SK-N-SH (cell line): ENCODE data around the gene FGD2. TPM values are rescaled to one million over a fixed set of nuclear protein-coding genes. Genes with fewer than 3 reads are reported as not detected.

Experiments used
- CTCF ChIA-PET: fragments of 300-600, 350-600 bp; formaldehyde crosslinking; extraction: SDS; loops from one replicate; lab custom pipeline; 2021; lab: Yijun Ruan, JAX
- POLR2A ChIA-PET: fragments of 350-600 bp; sonication (Branson Sonifier 250); formaldehyde crosslinking; extraction: SDS; loops from one replicate; lab custom pipeline; 2020; ENCODE audit warnings: antibody characterized with exemption, inconsistent platforms; lab: Yijun Ruan, JAX
- DNase-seq: peaks from one replicate; pipeline ENCODE4 v3.0.0; 2012
- H2AFZ ChIP-seq: fragments of 200-600 bp; sonication (generic); 2 replicates; pipeline ENCODE4 v1.8.1; 2016; ENCODE audit warnings: antibody characterized with exemption, mild to moderate bottlenecking, low read depth
- H3F3A ChIP-seq: fragments of 200-600 bp; sonication (generic); replicated peaks from 2 replicates; pipeline ENCODE3; 2016; ENCODE audit warnings: antibody characterized with exemption, mild to moderate bottlenecking; ENCODE audit not compliant: insufficient read depth
- H3K27ac ChIP-seq, 2 experiments: fragments of 200-500 bp in 1 of 2; fragments of 200-600 bp in 1 of 2; sonication (Bioruptor generic) in 1 of 2; sonication (generic), shearing (Covaris generic) in 1 of 2; 2 replicates each; pipeline versions ENCODE4 v1.5.1 to v1.6.1; 2014 to 2016; ENCODE audit warnings: low read depth in 2 of 2, inconsistent platforms in 1 of 2, low read length in 1 of 2, mild to moderate bottlenecking in 1 of 2, mixed read lengths in 1 of 2
- H3K27me3 ChIP-seq: fragments of 200-600 bp; sonication (generic), shearing (Covaris generic); 2 replicates; pipeline ENCODE4 v1.6.1; 2016; ENCODE audit warnings: mixed run types; ENCODE audit not compliant: insufficient read depth
- H3K36me3 ChIP-seq, 2 experiments: fragments of 200-500 bp in 1 of 2; fragments of 200-600 bp in 1 of 2; sonication (Bioruptor generic) in 1 of 2; sonication (generic) in 1 of 2; replicated peaks in 1 of 2; 2 replicates each; pipeline versions ENCODE3 to v1.5.1; 2014 to 2016; ENCODE audit warnings: low read length in 1 of 2, mild to moderate bottlenecking in 1 of 2; ENCODE audit not compliant: insufficient read depth in 2 of 2, control insufficient read depth in 1 of 2
- H3K4me1 ChIP-seq, 2 experiments: fragments of 200-500 bp in 1 of 2; fragments of 200-600 bp in 1 of 2; sonication (Bioruptor generic) in 1 of 2; sonication (generic), shearing (Covaris generic) in 1 of 2; 2 replicates each; pipeline versions ENCODE4 v1.5.1 to v1.6.1; 2014 to 2016; ENCODE audit warnings: low read depth in 1 of 2, low read length in 1 of 2, mixed run types in 1 of 2; ENCODE audit not compliant: insufficient read depth in 2 of 2, control insufficient read depth in 1 of 2
- H3K4me2 ChIP-seq: fragments of 200-600 bp; sonication (generic), shearing (Covaris generic); 2 replicates; pipeline ENCODE4 v1.6.1; 2017; ENCODE audit warnings: mixed run types
- H3K4me3 ChIP-seq, 2 experiments: fragments of 200-500 bp in 1 of 2; fragments of 200-600 bp in 1 of 2; sonication (Bioruptor generic) in 1 of 2; sonication (generic), shearing (Covaris generic) in 1 of 2; 2 replicates each; pipeline versions ENCODE4 v1.5.1 to v1.8.1; 2014 to 2016; ENCODE audit warnings: low read depth in 2 of 2, inconsistent platforms in 1 of 2, low read length in 1 of 2, mild to moderate bottlenecking in 1 of 2, mixed read lengths in 1 of 2, moderate library complexity in 1 of 2
- H3K79me2 ChIP-seq: fragments of 200-600 bp; sonication (generic); 2 replicates; pipeline ENCODE4 v1.8.1; 2017; ENCODE audit warnings: mild to moderate bottlenecking; ENCODE audit not compliant: insufficient read depth
- H3K9ac ChIP-seq: fragments of 200-600 bp; sonication (generic); 2 replicates; pipeline ENCODE4 v1.6.1; 2017; ENCODE audit warnings: mixed run types
- H3K9me2 ChIP-seq: fragments of 200-600 bp; sonication (generic); 2 replicates; pipeline ENCODE4 v1.6.1; 2017; ENCODE audit warnings: mixed run types
- H3K9me3 ChIP-seq: fragments of 200-600 bp; sonication (generic); 2 replicates; pipeline ENCODE4 v1.6.1; 2017; ENCODE audit warnings: mixed run types, mild to moderate bottlenecking, moderate library complexity
- H4K20me1 ChIP-seq: fragments of 200-600 bp; sonication (generic); 2 replicates; pipeline ENCODE4 v1.6.1; 2017; ENCODE audit warnings: mild to moderate bottlenecking, mixed run types; ENCODE audit not compliant: insufficient read depth
- ELF1 ChIP-seq: IDR thresholded peaks from 2 replicates; pipeline ENCODE4 v1.4.0; 2012
- EZH2phosphoT487 ChIP-seq: fragments of 200-600 bp; sonication (generic); IDR thresholded peaks from 2 replicates; pipeline ENCODE4 v1.6.1; 2017; ENCODE audit warnings: low read depth, mixed run types, mild to moderate bottlenecking, antibody characterized with exemption, moderate library complexity, borderline replicate concordance
- FOXJ3 ChIP-seq: sonication (generic); formaldehyde crosslinking; IDR thresholded peaks from 2 replicates; pipeline ENCODE4 v1.5.1; 2020; ENCODE audit warnings: mild to moderate bottlenecking, missing genetic modification reagents
- GATA2 ChIP-seq: sonication (generic); formaldehyde crosslinking; IDR thresholded peaks from 2 replicates; pipeline ENCODE4 v1.5.0; 2020; ENCODE audit warnings: mild to moderate bottlenecking, missing genetic modification reagents
- IRF3 ChIP-seq: fragments of 150-350 bp; IDR thresholded peaks from 2 replicates; pipeline ENCODE4 v1.6.1; 2016; ENCODE audit warnings: mild to moderate bottlenecking, low read depth, low read length
- JUND ChIP-seq: IDR thresholded peaks from 2 replicates; pipeline ENCODE4 v1.4.0; 2012
- RAD21 ChIP-seq: IDR thresholded peaks from 2 replicates; pipeline ENCODE4 v1.6.1; 2012; ENCODE audit warnings: mild to moderate bottlenecking, low read length
- TCF12 ChIP-seq: IDR thresholded peaks from 2 replicates; pipeline ENCODE4 v1.4.0; 2012
- ZBTB33 ChIP-seq: IDR thresholded peaks from 2 replicates; pipeline ENCODE4 v1.4.0; 2012; ENCODE audit warnings: low read depth, borderline replicate concordance
- WGBS: methylation state at CpG from one replicate; pipeline ENCODE4 v1.1.6; 2017; ENCODE audit warnings: low lambda C conversion rate; 5-methylcytosine and 5-hydroxymethylcytosine counted together
- polyA plus RNA-seq, 3 experiments: library from polyadenylated mRNA; depleted of rRNA; stranded (reverse); fragments of >200 nt; gene quantifications; 2 replicates each; pipeline ENCODE4 v1.2.3, GENCODE V29; 2012
- TF ChIP-seq, protein P1 (sequence below): fragments of 200-600 bp; sonication (generic); IDR thresholded peaks from 2 replicates; pipeline ENCODE4 v1.6.1; 2017; ENCODE audit warnings: antibody characterized with exemption, mild to moderate bottlenecking, moderate library complexity
- TF ChIP-seq, protein P2 (sequence below): IDR thresholded peaks from 2 replicates; pipeline ENCODE4 v1.6.1; 2012; ENCODE audit warnings: mild to moderate bottlenecking, low read depth, low read length, moderate library complexity
- TF ChIP-seq, protein P3 (sequence below): IDR thresholded peaks from 2 replicates; pipeline ENCODE4; 2012

Gene FGD2
- polyA plus RNA-seq, 1 of the 3 experiments (the other 2 are of a cell fraction): not detected

GRCh38 chr6:37004044-37004980, 1.1 kb upstream of the FGD2 start:
- Histone ChIP-seq H3F3A (no peaks in the 10 kb centered on the region), H3K9me2 (no peaks in the 10 kb centered on the region), H3K9me3 (no peaks in the 10 kb centered on the region), H3K79me2 (no peaks in the 10 kb centered on the region), H3K27ac (no peak overlapping the region), H4K20me1 (no peaks in the 10 kb centered on the region), H3K36me3 (no peaks in the 10 kb centered on the region), H3K27me3 (no peaks in the 10 kb centered on the region; the same call in 1 of the 2 replicates), H3K4me2 (no peak overlapping the region), H3K9ac (no peak overlapping the region), H3K4me3 (no peak overlapping the region), H3K4me1 (no peaks in the 10 kb centered on the region; a peak in 1 of 4 replicates), H2AFZ (no peak overlapping the region)
- ChIA-PET POLR2A (no interaction called here), CTCF (interaction anchor here (0.8 to 7.2 kb wide), 2 partner anchors 14 to 206 kb away, joined by 3 to 78 read pairs; no protein-coding TSS in a partner anchor)
- peak; percentile 55 for DNase-seq
- TF ChIP-seq ZBTB33 (no peak), IRF3 (no peak), FOXJ3 (CRISPR knock-in tag) (no peak)
- 77% methylated on average over 10 of the region's 11 CpGs for WGBS

- DNase-seq: no peak
- no peaks in the 10 kb centered on the region; a peak in 1 of 4 replicates for H3K4me1 ChIP-seq
- 89% methylated on average over 7 of the region's 13 CpGs for WGBS
- H3K27ac ChIP-seq: no peak overlapping the region
- ChIA-PET CTCF (interaction anchor here (1.7 to 7.2 kb wide), 3 partner anchors 12 to 23 kb away, joined by 7 to 78 read pairs (median 14); no protein-coding TSS in a partner anchor), POLR2A (no interaction called here)
- no peaks in the 10 kb centered on the region for H3F3A ChIP-seq
- no peak overlapping the region for H3K4me3 ChIP-seq
- no peaks in the 10 kb centered on the region; the same call in 1 of the 2 replicates for H3K27me3 ChIP-seq
- no peaks in the 10 kb centered on the region for H3K36me3 ChIP-seq
- H3K4me2 ChIP-seq: 0 out of 2 replicates have a peak overlapping the region, but pooled peaks have one; percentile 9
- H4K20me1 ChIP-seq: no peaks in the 10 kb centered on the region
- no peaks in the 10 kb centered on the region for H3K9me2 ChIP-seq
- no peaks in the 10 kb centered on the region for H3K9me3 ChIP-seq
- no peak overlapping the region for H2AFZ ChIP-seq
- H3K9ac ChIP-seq: no peak overlapping the region
- H3K79me2 ChIP-seq: no peaks in the 10 kb centered on the region
- TF ChIP-seq, protein P1, sequence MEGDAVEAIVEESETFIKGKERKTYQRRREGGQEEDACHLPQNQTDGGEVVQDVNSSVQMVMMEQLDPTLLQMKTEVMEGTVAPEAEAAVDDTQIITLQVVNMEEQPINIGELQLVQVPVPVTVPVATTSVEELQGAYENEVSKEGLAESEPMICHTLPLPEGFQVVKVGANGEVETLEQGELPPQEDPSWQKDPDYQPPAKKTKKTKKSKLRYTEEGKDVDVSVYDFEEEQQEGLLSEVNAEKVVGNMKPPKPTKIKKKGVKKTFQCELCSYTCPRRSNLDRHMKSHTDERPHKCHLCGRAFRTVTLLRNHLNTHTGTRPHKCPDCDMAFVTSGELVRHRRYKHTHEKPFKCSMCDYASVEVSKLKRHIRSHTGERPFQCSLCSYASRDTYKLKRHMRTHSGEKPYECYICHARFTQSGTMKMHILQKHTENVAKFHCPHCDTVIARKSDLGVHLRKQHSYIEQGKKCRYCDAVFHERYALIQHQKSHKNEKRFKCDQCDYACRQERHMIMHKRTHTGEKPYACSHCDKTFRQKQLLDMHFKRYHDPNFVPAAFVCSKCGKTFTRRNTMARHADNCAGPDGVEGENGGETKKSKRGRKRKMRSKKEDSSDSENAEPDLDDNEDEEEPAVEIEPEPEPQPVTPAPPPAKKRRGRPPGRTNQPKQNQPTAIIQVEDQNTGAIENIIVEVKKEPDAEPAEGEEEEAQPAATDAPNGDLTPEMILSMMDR: no peak
- TF ChIP-seq, protein P2, sequence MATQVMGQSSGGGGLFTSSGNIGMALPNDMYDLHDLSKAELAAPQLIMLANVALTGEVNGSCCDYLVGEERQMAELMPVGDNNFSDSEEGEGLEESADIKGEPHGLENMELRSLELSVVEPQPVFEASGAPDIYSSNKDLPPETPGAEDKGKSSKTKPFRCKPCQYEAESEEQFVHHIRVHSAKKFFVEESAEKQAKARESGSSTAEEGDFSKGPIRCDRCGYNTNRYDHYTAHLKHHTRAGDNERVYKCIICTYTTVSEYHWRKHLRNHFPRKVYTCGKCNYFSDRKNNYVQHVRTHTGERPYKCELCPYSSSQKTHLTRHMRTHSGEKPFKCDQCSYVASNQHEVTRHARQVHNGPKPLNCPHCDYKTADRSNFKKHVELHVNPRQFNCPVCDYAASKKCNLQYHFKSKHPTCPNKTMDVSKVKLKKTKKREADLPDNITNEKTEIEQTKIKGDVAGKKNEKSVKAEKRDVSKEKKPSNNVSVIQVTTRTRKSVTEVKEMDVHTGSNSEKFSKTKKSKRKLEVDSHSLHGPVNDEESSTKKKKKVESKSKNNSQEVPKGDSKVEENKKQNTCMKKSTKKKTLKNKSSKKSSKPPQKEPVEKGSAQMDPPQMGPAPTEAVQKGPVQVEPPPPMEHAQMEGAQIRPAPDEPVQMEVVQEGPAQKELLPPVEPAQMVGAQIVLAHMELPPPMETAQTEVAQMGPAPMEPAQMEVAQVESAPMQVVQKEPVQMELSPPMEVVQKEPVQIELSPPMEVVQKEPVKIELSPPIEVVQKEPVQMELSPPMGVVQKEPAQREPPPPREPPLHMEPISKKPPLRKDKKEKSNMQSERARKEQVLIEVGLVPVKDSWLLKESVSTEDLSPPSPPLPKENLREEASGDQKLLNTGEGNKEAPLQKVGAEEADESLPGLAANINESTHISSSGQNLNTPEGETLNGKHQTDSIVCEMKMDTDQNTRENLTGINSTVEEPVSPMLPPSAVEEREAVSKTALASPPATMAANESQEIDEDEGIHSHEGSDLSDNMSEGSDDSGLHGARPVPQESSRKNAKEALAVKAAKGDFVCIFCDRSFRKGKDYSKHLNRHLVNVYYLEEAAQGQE: no peak
- TF ChIP-seq TCF12: no peak
- no peak for TF ChIP-seq EZH2phosphoT487
- no peak for TF ChIP-seq GATA2 (CRISPR knock-in tag)
- TF ChIP-seq ELF1: no peak
- TF ChIP-seq, protein P3, sequence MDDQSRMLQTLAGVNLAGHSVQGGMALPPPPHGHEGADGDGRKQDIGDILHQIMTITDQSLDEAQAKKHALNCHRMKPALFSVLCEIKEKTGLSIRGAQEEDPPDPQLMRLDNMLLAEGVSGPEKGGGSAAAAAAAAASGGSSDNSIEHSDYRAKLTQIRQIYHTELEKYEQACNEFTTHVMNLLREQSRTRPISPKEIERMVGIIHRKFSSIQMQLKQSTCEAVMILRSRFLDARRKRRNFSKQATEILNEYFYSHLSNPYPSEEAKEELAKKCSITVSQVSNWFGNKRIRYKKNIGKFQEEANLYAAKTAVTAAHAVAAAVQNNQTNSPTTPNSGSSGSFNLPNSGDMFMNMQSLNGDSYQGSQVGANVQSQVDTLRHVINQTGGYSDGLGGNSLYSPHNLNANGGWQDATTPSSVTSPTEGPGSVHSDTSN: no peak
- TF ChIP-seq JUND: no peak
- TF ChIP-seq RAD21: no peak
Measured at GRCh38 chr6:37005827-37006567, 542 bp downstream of the FGD2 start.
